ENCODE data around the gene CCR9. TPM values are rescaled to one million over a fixed set of nuclear protein-coding genes. Genes with fewer than 3 reads are reported as not detected.

CCR9 gene
- total RNA-seq = not detected in 2 replicates

GRCh38 chr3:45885979-45886705, at the start of gene CCR9:
TSS of gene CCR9 (plus strand) at chr3:45886543. CDS start at chr3:45894934, 8,391 bp downstream.

GRCh38 chr3:45841757-45842491, 44.4 kb upstream of the CCR9 start, which contains the start of gene LZTFL1:
TSS of gene LZTFL1 (minus strand) at chr3:45842119. CDS start at chr3:45841991, 128 bp downstream.

GRCh38 chr3:45943207-45943846, 57.0 kb downstream of the CCR9 start, which contains the start of gene CXCR6:
TSS of gene CXCR6 (plus strand) at chr3:45943464. CDS start at chr3:45946482, 3,018 bp downstream.

Small RNA genes within 50 kb of the gene (small RNA-seq; reads per million reads assigned to genes)
- not detected for gene RF00019

Other genes with a start within 250 kb of the CCR9 start
- gene SACM1L, start 197.1 kb upstream of the CCR9 start, total RNA-seq = 26.0 and 28.7 TPM in 2 replicates
- not detected in 2 replicates for gene SLC6A20, start 90.0 kb upstream of the CCR9 start, total RNA-seq
- gene LZTFL1, start 44.4 kb upstream of the CCR9 start, total RNA-seq = 17.8 and 23.1 TPM in 2 replicates
- not detected in 2 replicates for gene CXCR6, start 56.9 kb downstream of the CCR9 start, total RNA-seq
- 16.8 and 19.1 TPM in 2 replicates for gene FYCO1, start 109.3 kb downstream of the CCR9 start, total RNA-seq
- gene XCR1, start 140.9 kb downstream of the CCR9 start, total RNA-seq = not detected in 2 replicates

All from subcutaneous preadipocyte (primary cell).